HG03135 (cell line): Measurements from ENCODE around the gene LSM8.
"Not testable (repeated sequence)": the region's sequence is repeated elsewhere in the genome, so short reads cannot be mapped to it uniquely, and the experiment has no call there.

Experiments used
- ATAC-seq: cut with Tn5 transposase; IDR thresholded peaks from one replicate; pipeline ENCODE4 v1.9.1; 2021; ENCODE audit warnings: mild to moderate bottlenecking, moderate library complexity; ENCODE audit not compliant: unreplicated experiment

The LSM8 gene

GRCh38 chr7:118183786-118184564 lies at the start of gene LSM8:
Gene LSM8 (plus strand): TSS chr7:118184164. CDS start chr7:118184224, 60 bp downstream.
- peak; percentile 98 for ATAC-seq

- not testable (repeated sequence) for ATAC-seq
Observed at GRCh38 chr7:118134420-118134819, 49.5 kb upstream of the LSM8 start.

GRCh38 chr7:118140468-118140867 lies 43.5 kb upstream of the LSM8 start:
- ATAC-seq = no peak

- ATAC-seq = no peak
Observed at GRCh38 chr7:118142012-118142411, 42.0 kb upstream of the LSM8 start.

- ATAC-seq = no peak
Observed at GRCh38 chr7:118148930-118149329, 35.0 kb upstream of the LSM8 start.

- ATAC-seq = no peak
Observed at GRCh38 chr7:118149394-118149793, 34.6 kb upstream of the LSM8 start.

- no peak for ATAC-seq
Observed at GRCh38 chr7:118151671-118152070, 32.3 kb upstream of the LSM8 start.

GRCh38 chr7:118152149-118152548 lies 31.8 kb upstream of the LSM8 start:
- ATAC-seq = no peak

GRCh38 chr7:118152654-118153053 lies 31.3 kb upstream of the LSM8 start:
- ATAC-seq = no peak

- ATAC-seq = no peak
Observed at GRCh38 chr7:118153551-118154177, 30.3 kb upstream of the LSM8 start.

GRCh38 chr7:118158766-118159165 lies 25.2 kb upstream of the LSM8 start:
- no peak for ATAC-seq

- ATAC-seq = no peak
Observed at GRCh38 chr7:118169146-118169545, 14.8 kb upstream of the LSM8 start.

- ATAC-seq = no peak
Observed at GRCh38 chr7:118175740-118176139, 8.2 kb upstream of the LSM8 start.

GRCh38 chr7:118179191-118179590 lies 4.8 kb upstream of the LSM8 start:
- ATAC-seq = no peak

- no peak for ATAC-seq
Observed at GRCh38 chr7:118182593-118183427, 1.2 kb upstream of the LSM8 start.

- ATAC-seq = peak; percentile 3
Observed at GRCh38 chr7:118183428-118183785, 557 bp upstream of the LSM8 start.

GRCh38 chr7:118184565-118184940 lies 589 bp downstream of the LSM8 start:
- ATAC-seq = no peak

GRCh38 chr7:118185163-118185860 lies 1.3 kb downstream of the LSM8 start:
- no peak for ATAC-seq

GRCh38 chr7:118186501-118186900 lies 2.5 kb downstream of the LSM8 start:
- ATAC-seq = no peak

GRCh38 chr7:118194571-118194970 lies 10.6 kb downstream of the LSM8 start:
- ATAC-seq = no peak

- peak; percentile 69 for ATAC-seq
Observed at GRCh38 chr7:118195837-118196474, 12.0 kb downstream of the LSM8 start.
